NCI-H510A treated with DMSO at 0.1 percent for 48 hours (cell line): ENCODE measurements around the gene PDE6B.
A peak's percentile ranks its signal among the peaks of the same experiment; 100 is the strongest.
"Not testable (repeated sequence)": the region's sequence is repeated elsewhere in the genome, so short reads cannot be mapped to it uniquely, and the experiment has no call there.

Source experiments
- DNase-seq: peaks from one replicate; lab custom pipeline; 2025; lab: John Stamatoyannopoulos, UW

Gene PDE6B

GRCh38 chr4:669806-670559 lies 44.6 kb downstream of the PDE6B start:
- DNase-seq, result not testable (repeated sequence)

- DNase-seq, result no peak
Measured at GRCh38 chr4:671769-672168, 46.4 kb downstream of the PDE6B start.

DNA sequence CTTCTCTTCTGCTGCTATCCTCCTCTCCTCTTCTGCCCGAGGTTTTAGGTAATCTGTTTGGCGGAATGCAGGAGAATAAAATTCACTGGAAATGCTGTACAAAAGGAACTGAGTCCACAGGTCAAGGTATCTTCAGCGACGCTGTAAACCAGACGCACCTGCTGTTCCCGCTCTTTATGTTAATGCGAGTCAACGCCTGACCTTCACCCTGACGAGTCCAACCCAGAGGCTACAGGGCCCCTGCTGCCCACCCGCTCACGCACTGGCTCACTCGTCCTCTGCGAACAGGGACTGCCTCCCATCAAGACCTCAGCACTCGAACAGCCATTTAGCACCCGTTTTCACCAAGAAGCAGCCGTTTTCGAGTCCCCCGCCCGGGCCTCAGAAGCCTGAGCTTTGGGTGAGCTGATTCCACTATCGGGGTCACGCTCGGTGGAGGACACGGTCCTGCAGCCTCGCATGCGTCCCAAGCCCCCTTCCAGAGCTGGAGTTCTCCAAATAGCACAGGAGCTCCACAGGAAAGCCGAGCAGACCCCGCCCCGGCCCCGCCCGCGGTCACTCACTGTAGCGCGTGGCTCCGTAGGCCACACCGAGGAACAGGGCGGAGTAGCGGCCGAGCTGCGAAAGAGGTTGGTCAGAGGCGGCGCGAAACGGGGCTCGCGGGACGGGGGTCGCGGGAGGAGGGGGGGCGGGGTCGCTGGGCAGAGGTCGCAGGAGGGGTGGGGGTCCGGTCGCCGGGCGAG lies 48.1 kb downstream of the PDE6B start:
- no peak for DNase-seq

DNA sequence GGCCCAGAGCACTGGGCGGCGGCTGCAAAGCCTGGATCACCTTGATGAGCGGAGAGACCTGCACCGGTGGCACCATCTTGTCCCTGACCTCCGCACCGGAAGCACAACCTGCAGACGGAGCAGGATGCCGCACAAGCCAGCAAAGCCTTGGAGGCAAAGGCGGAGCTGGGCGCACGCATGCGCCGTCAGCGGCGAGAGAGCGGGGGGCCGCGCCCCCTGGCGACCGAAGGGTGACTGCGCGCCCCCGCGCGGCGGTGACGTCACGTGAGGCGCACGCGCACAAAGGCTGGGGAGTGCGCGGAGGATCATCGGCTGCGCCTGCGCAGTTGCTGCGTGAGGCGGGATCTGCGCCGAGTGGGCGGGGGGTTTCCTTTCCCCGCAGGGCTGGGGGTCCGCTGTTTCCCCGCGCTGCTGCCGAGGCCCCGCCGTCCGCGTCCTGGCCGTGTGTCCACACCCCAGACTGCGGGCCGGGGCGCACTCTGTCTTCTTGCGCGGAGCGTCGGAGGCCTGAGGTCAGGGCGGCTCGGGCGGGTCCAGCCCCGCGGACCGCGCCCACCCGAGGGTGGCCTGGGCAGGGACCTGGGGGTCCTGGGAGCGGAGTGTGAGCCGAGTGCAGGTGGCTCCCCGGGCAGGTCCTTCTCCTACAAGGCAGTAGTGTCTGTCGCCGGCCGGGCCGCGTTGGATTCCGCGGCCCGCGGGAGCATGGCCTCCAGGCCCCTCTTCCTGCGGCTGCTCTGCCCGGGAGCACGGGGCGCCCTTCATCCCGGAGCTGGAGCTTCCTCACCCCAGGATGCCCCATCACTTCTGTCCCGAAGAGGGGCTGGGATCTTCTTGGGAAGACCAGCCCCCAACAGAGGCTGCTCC lies 49.0 kb downstream of the PDE6B start, which contains the start of the genes ATP5ME and MYL5:
TSS of gene ATP5ME (minus strand) at position 105 of the 864 bp plus-strand sequence. CDS start at position 76, 29 bp downstream.
TSS of gene MYL5 (plus strand) at position 371 of the 864 bp plus-strand sequence. CDS start 3,485 bp downstream, outside the sequence.
- DNase-seq, result peak; percentile 72

GRCh38 chr4:675036-675882 lies 49.9 kb downstream of the PDE6B start:
- no peak for DNase-seq

DNA sequence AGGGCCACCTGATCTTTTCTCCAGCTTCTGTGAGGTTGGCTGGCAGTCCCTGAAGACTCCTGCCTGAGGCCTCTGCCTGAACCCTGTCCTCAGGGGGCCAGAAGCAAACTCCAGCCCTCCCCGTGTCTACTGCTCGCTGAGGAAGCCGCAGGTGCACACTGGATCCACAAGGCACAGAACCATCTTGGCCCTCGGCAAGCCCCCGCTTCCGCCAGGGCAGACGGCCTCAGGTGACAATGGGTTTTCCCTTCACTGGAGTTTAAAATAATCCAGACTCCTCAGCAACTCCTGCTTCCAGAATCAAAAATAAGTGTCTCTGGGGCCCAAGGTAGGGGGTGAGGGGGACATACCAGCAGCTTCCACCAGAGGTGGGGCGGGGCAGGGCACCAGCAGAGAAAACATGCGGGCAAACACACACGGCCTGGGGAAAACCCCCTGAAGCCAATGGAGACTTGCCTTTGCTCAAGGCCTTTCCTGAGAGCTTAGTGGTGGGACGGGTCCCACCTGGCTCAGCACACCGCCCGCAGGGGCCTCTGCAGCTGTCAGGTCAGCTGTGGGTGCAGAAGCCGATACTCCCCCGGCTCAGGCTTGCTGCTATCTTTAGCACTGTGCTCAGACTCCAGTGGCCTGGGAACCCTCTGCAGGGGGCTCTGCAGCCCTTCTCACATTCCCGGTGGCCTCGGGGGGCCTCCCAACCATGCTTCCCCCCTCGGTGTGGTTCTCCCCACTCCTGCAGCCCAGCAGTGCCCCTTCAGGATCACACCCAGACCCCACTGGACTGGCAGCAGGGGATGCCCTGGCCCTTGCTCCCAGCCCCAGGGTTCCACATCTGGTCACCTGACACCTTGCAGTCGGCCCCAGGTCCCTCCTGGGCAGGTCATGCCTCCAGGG lies 50.9 kb downstream of the PDE6B start:
- no peak for DNase-seq

DNA sequence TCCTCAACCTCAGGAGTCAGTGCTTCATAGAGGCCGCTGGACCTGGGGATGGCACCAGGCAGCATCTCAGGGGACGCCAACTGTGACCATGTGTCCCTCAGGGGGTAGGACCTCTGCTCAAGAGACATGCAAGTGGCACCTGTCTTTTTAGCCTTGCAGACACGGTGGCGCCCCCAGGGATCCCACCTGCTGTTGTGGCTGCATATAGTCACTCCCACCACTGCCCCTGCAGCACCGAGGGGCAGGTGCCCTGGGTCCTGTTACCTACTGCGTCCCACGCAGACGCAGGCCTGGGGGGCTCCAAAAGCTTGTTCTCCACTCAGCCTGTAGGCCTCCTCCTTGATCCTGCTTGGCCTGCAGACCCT lies 51.5 kb downstream of the PDE6B start:
- no peak for DNase-seq

- DNase-seq, result no peak
Measured at GRCh38 chr4:677431-678293, 52.3 kb downstream of the PDE6B start.

DNA sequence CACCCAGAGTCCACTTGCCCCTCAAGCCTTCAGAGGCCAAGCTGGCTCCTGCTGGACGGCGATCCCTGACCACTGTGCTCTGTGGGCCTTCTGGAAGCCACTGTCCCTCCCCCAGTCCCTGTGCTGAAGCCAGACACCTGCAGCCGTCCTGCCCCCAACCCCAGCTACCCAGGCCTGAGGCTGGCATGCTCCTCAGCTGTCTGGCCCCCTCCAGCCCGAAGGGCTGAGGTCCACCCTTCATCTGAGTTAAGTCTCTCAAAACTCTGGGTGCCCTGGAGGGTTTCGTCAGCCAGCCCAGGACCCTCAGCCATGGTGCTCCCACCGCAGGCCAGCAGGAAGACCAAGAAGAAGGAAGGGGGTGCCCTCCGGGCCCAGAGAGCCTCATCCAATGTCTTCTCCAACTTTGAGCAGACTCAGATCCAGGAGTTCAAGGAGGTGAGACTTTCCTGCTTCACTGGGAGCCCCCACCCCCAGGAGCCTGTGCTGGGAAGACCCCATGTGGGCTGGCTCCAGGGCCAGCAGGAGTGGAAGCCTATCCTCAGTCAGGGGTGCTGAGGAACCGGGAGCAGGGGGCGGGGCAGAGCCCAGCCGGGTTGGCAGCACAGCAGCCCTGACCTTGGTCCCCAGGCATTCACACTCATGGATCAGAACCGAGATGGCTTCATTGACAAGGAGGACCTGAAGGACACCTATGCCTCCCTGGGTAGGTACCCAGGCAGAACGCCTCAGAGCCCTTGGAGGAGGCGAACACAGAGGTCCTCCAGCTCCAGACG lies 53.1 kb downstream of the PDE6B start:
- DNase-seq, result no peak

DNA sequence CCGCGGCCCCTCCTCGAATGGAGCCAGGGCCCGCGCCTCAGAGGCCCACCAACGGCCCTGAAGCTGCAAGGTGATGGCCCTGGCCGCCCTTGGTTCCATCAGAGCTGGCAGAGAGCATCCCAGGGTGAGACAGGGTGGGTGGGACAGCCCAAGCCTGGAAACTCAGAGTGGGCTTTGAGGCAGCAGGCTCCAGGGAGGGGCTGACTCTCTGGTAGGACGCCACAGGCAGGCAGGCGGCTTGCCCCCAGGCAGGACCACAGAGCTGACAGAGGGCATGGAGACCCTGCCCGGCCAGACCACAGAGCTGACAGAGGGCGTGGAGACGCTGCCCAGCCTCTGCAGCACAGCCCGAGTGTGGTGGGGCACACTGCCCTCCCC lies 53.7 kb downstream of the PDE6B start:
- DNase-seq, result no peak

DNA sequence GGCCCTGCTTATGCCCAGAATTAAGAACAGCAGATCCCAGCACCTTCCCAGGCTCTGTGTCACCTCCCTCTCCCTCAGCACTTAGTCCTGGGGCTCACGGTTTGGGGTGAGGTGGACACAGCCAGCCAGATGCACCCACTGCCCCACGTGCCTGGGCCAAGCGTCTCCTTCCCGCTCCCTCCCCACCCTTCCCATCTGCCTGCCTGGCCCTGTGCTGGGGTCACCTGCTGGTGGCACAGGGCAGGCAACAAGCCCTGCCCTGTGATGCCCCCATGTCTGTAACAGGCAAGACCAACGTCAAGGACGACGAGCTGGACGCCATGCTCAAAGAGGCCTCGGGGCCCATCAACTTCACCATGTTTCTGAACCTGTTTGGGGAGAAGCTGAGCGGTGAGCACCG lies 54.3 kb downstream of the PDE6B start:
- DNase-seq, result no peak

DNA sequence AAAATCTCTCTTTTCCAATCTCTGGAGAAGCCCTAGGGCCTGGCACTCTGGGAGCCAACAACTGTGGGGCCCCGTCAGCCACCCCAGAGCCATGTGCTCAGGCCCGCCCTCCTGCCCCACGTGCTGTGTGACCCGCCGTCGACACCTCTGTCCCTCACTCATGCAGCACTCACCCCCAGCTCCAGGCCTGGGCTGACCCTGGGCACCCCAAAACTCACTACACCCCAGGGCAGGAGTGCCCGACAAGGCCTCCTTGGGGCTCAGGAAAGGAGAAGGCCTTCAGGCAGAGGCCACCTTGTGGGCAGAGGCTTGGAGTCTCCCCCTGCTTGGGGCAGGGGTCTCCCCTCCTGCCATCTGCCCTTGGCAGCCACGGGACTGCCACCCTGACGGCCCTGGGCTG lies 54.7 kb downstream of the PDE6B start:
- no peak for DNase-seq

DNA sequence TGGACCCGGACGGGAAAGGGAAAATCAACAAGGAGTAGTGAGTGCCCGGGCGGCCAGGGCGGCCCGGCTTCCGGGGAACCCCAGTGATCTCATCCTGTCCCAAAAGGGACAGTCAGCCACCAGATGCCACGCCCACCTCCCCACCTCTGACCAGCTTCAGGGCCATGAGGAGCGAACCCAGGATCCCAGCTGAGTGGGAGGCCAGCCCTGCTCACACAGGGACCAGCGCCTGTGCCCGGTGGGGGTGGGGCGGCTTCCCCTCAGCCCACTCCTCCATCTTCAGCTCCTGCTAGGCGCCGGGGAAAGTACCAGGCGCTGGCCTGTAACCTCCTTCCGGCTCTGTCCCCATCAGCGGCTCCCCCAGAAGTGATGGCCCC lies 55.2 kb downstream of the PDE6B start:
- DNase-seq, result no peak

DNA sequence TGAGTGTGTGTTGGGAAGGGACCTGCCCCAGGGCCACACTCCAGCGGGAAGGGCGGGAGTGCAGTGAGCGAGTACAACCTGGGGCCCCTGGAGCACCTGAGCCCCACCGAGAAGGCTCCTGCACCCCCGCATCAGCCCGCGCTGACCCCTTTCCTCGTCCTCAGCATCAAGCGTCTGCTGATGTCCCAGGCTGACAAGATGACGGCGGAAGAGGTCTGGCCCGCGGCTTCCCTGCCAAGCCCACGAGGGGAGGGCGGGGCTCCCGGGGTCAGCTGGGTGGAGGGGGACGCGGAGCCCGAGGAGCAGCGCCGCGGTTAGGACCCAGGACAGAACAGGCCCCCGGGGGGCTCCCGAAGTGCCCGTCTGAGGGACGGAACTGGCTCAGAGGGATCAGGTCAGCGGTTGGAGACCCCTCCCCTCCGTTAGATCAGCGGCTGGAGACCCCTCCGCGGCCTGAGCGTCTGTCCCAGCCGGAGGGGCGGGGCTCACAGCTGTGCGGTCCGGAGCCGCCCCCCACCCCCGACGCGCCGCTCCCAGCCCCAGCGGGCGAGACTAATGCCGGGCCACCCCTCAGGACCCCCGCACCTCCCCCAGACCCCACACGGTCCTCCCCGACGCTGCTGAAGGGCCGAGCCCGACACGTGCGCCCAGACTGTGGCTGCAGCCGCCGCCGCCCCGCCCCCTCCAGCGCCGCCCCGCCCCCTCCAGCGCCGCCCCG lies 55.7 kb downstream of the PDE6B start:
- no peak for DNase-seq

- peak; percentile 22 for DNase-seq
Measured at GRCh38 chr4:681736-682451, 56.5 kb downstream of the PDE6B start.

DNA sequence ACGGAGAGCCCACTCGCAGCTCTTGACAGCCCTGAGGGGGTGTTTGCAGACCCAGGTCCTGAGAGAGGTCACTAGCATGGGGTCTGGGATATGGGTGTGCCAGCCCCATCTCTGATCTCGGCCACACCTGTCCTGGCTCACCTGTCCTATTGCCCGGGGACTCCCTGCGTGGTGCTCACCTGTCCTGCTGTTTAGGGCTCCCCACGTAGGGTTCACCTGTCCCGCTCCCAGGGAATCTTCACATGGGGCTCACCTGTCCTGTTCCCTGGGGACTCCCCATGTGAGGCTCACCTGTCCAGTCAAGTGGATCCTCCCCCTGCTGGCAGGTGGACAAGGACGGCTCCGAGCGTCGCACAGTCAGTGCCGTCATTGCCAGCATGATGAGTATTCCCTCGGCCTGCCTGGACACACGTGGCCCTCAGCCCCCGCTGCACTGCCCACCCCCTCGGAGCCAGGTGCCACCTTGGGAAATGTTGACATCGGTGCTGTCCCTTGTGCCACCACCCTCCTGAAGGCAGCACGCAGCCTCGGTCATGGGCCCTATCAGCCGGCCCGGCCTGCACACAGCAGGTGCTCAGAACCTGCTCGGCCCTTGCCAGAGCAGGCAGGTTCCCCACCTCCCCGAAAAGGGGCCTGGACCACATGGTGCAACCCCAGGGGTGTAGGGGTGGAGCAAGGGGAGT lies 57.3 kb downstream of the PDE6B start:
- peak; percentile 8 for DNase-seq
